GM23248 (cell line): ENCODE data around the gene PEAR1. TPM values are rescaled to one million over a fixed set of nuclear protein-coding genes. Genes with fewer than 3 reads are reported as not detected.

Experiments
- DNase-seq: peaks from one replicate; pipeline ENCODE4 v3.0.0-alpha.2; 2015
- H2AFZ ChIP-seq: fragments of 200-600 bp; sonication (generic); 2 replicates; pipeline ENCODE4 v1.6.1; 2016; ENCODE audit warnings: antibody characterized with exemption
- H3F3A ChIP-seq: fragments of 200-600 bp; sonication (generic); 2 replicates; pipeline ENCODE4 v1.6.1; 2016; ENCODE audit warnings: mild to moderate bottlenecking, antibody characterized with exemption, mixed run types; ENCODE audit not compliant: insufficient read depth
- H3K27ac ChIP-seq: fragments of 200-600 bp; sonication (generic); 2 replicates; pipeline ENCODE4 v1.5.1; 2016; ENCODE audit warnings: mild to moderate bottlenecking
- H3K27me3 ChIP-seq: fragments of 200-600 bp; sonication (generic); replicated peaks from 2 replicates; pipeline ENCODE4 v1.6.1; 2016; ENCODE audit warnings: mild to moderate bottlenecking; ENCODE audit not compliant: insufficient read depth
- H3K36me3 ChIP-seq: fragments of 200-600 bp; sonication (generic); 2 replicates; pipeline ENCODE4 v1.6.1; 2016; ENCODE audit warnings: low read depth, mild to moderate bottlenecking
- H3K4me1 ChIP-seq: fragments of 200-600 bp; sonication (generic); 2 replicates; pipeline ENCODE4 v1.6.1; 2016; ENCODE audit warnings: mild to moderate bottlenecking; ENCODE audit not compliant: insufficient read depth
- H3K4me2 ChIP-seq: fragments of 200-600 bp; sonication (generic); one replicate; pipeline ENCODE4 v1.6.1; 2016; ENCODE audit warnings: mild to moderate bottlenecking; ENCODE audit not compliant: unreplicated experiment
- H3K4me3 ChIP-seq: fragments of 200-600 bp; sonication (generic); 2 replicates; pipeline ENCODE4 v1.5.1; 2016; ENCODE audit warnings: mild to moderate bottlenecking
- H3K79me2 ChIP-seq: fragments of 200-600 bp; sonication (generic); 2 replicates; pipeline ENCODE4 v1.6.1; 2016; ENCODE audit warnings: mild to moderate bottlenecking; ENCODE audit not compliant: insufficient read depth
- H3K9ac ChIP-seq: fragments of 200-600 bp; sonication (generic); 2 replicates; pipeline ENCODE4 v1.6.1; 2016; ENCODE audit warnings: mild to moderate bottlenecking
- H3K9me2 ChIP-seq: fragments of 200-600 bp; sonication (generic); 2 replicates; pipeline ENCODE4 v1.6.1; 2016; ENCODE audit warnings: mixed run types, mild to moderate bottlenecking, moderate library complexity; ENCODE audit not compliant: insufficient read depth
- H3K9me3 ChIP-seq: fragments of 200-600 bp; sonication (generic); one replicate; pipeline ENCODE4 v1.6.1; 2017; ENCODE audit warnings: low read depth
- H4K20me1 ChIP-seq: fragments of 200-600 bp; sonication (generic); 2 replicates; pipeline ENCODE4 v1.6.0; 2016; ENCODE audit not compliant: insufficient read depth
- EZH2 ChIP-seq: fragments of 200-600 bp; sonication (generic); IDR thresholded peaks from 2 replicates; pipeline ENCODE4 v1.6.1; 2018; ENCODE audit warnings: antibody characterized with exemption, mild to moderate bottlenecking; ENCODE audit not compliant: insufficient read depth, poor library complexity, severe bottlenecking
- EZH2phosphoT487 ChIP-seq: fragments of 200-600 bp; sonication (generic); IDR thresholded peaks from 2 replicates; pipeline ENCODE4 v1.6.1; 2018; ENCODE audit warnings: antibody characterized with exemption, moderate library complexity, mild to moderate bottlenecking, low read depth; ENCODE audit not compliant: insufficient read depth
- WGBS, 2 experiments: methylation state at CpG; one replicate each; pipeline ENCODE4 v1.1.6; 2015 to 2017; ENCODE audit warnings: low lambda C conversion rate in 2 of 2, low coverage in 1 of 2; ENCODE audit errors: missing lambda C conversion rate in 2 of 2; 5-methylcytosine and 5-hydroxymethylcytosine counted together
- in situ Hi-C: fragments of 300-500 bp; cut with MboI; formaldehyde crosslinking; loops from 2 replicates; pipeline ENCODE4 v1.15.0; 2020
- polyA plus RNA-seq: library from polyadenylated mRNA; unstranded; fragments of >200 nt; fragmentation: Nextera tagmentation; extraction: Ambion mirVana; gene quantifications from 2 replicates; pipeline ENCODE4 v1.2.1, GENCODE V29; 2016
- total RNA-seq: library from RNA; depleted of rRNA; stranded (reverse); fragments of >200 nt; shearing (Covaris generic); gene quantifications from 2 replicates; pipeline ENCODE4 v1.2.3, GENCODE V29; 2014

The PEAR1 gene
- total and polyA plus RNA-seq, 2 experiments from 2014 or later: 1.2 to 2.2 TPM

DNA sequence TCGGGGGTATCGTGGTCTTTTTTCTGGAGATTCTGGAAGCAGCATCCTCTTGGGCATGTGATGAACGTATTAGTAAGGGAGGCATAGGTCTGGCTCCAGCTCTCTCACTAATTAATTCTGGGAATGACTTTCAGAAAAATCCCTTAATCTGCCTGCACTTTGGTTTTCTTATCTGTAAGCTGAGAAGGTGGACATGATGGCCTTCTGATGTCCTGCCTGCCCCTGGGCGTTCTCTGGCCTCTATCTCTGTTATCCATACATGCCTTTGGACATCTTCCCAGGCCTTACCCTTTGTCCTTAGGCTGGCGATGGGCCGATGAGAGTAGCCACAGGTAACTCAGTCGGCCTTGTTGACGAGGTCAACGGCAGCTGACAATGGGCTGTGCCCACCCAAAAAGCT lies 24.1 kb upstream of the PEAR1 start:
- Histone ChIP-seq H3K9ac (no peak overlapping the region), H3K4me1 (peaks cover 18% of the 10 kb centered on the region), H3K27me3 (no peaks in the 10 kb centered on the region; the same call in 1 of the 2 replicates), H3K9me2 (no peaks in the 10 kb centered on the region), H3K4me3 (no peak overlapping the region), H3K27ac (no peak overlapping the region), H2AFZ (no peak overlapping the region), H4K20me1 (no peaks in the 10 kb centered on the region), H3F3A (peaks cover 20% of the 10 kb centered on the region), H3K4me2 (no peak overlapping the region), H3K79me2 (no peaks in the 10 kb centered on the region), H3K36me3 (no peaks in the 10 kb centered on the region), H3K9me3 (no peaks in the 10 kb centered on the region)
- TF ChIP-seq EZH2 (no peak), EZH2phosphoT487 (no peak)
- no peak for DNase-seq
- in situ Hi-C loops: loop anchor here (5.0 kb wide), 1 partner anchor 152 kb away; no protein-coding TSS in a partner anchor
- 93 to 98% methylated on average over 9 of the region's 9 CpGs for WGBS, 2 experiments

DNA sequence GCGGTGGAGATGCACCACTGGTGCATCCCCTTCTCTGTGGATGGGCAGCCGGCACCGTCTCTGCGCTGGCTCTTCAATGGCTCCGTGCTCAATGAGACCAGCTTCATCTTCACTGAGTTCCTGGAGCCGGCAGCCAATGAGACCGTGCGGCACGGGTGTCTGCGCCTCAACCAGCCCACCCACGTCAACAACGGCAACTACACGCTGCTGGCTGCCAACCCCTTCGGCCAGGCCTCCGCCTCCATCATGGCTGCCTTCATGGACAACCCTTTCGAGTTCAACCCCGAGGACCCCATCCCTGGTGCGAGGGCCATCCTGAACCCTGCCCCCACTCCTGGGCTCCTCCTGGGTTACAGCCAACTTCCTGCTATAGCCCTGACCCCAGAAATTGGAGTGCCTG lies 19.9 kb upstream of the PEAR1 start:
- H3K4me1 ChIP-seq: peaks cover 18% of the 10 kb centered on the region
- no peak overlapping the region for H3K27ac ChIP-seq
- no peak overlapping the region for H2AFZ ChIP-seq
- no peak overlapping the region for H3K4me3 ChIP-seq
- TF ChIP-seq EZH2phosphoT487: no peak
- H4K20me1 ChIP-seq: no peaks in the 10 kb centered on the region
- no peaks in the 10 kb centered on the region for H3K9me3 ChIP-seq
- H3K79me2 ChIP-seq: no peaks in the 10 kb centered on the region
- no peaks in the 10 kb centered on the region for H3K9me2 ChIP-seq
- in situ Hi-C loops: no loop called here
- no peak overlapping the region for H3K4me2 ChIP-seq
- 92 to 96% methylated on average over 18 of the region's 18 CpGs for WGBS, 2 experiments
- no peak overlapping the region for H3K9ac ChIP-seq
- H3K36me3 ChIP-seq: no peaks in the 10 kb centered on the region
- DNase-seq: no peak
- H3F3A ChIP-seq: peaks cover 20% of the 10 kb centered on the region
- 0 out of 2 replicates have a peak, but pooled peaks cover 5% of the 10 kb centered on the region for H3K27me3 ChIP-seq

DNA sequence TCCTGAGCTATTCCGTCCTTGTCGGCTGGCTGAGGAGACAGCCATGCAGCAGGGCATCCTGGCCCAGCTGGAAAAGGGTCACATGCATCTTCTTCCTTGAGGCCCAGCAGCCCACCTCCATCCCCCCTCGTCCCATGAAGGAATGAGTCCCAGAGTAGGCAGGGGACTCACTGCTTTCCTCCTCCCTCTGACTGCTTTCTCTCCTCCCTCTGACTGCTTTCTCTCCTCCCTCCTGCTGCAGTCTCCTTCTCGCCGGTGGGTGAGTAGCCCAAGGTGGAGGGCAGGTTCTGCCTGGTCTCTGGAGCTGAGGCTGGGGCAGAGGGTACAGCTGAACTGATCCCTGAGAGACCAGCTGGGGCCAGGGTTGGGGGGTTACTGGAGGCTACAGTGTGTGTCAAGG lies 19.4 kb upstream of the PEAR1 start:
- Histone ChIP-seq H4K20me1 (no peaks in the 10 kb centered on the region), H3K27me3 (0 out of 2 replicates have a peak, but pooled peaks cover 5% of the 10 kb centered on the region), H3K79me2 (no peaks in the 10 kb centered on the region), H3K9ac (no peak overlapping the region), H3K4me3 (no peak overlapping the region), H3K4me1 (peaks cover 18% of the 10 kb centered on the region), H3K9me2 (no peaks in the 10 kb centered on the region), H3K4me2 (no peak overlapping the region), H3F3A (peaks cover 20% of the 10 kb centered on the region), H3K36me3 (no peaks in the 10 kb centered on the region), H3K9me3 (no peaks in the 10 kb centered on the region), H3K27ac (no peak overlapping the region), H2AFZ (no peak overlapping the region)
- no peak for DNase-seq
- WGBS, 2 experiments: 79 to 91% methylated on average over 5 of the region's 5 CpGs
- in situ Hi-C loops: no loop called here
- TF ChIP-seq EZH2phosphoT487 (no peak), EZH2 (no peak)

DNA sequence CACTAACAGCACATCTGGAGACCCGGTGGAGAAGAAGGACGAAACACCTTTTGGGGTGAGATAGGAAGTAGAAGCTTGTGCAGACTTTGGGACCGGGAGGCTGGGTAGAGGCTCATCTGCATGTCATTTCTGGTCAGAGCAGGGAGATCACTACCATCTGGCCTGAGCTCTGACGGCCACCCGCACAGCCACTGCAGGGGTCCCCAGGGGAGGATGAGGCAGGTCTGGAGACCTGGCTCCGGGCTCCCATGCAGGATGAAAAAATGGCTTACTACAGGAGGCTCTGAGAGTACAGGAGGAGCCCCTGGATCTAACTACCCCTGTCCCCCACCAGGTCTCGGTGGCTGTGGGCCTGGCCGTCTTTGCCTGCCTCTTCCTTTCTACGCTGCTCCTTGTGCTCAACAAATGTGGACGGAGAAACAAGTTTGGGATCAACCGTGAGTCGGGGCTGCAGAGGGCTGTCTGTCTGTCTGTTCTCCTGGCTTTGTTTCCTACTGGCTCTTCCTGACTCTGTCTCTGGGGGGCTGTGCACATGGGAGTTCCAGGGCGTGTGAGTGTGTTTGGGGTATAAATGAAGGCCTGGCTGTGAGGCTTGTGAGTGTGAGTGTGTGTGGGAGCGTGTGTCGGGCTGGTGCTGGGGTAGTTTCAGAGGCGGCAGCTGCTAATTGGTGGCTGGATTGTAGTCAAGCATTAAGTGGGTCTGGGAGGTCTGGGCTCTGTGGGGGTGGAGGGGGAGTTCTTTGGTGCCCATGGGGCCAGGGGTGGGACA lies 18.8 kb upstream of the PEAR1 start:
- no peak overlapping the region for H3K27ac ChIP-seq
- in situ Hi-C loops: no loop called here
- H3K36me3 ChIP-seq: no peaks in the 10 kb centered on the region
- H3F3A ChIP-seq: peaks cover 17% of the 10 kb centered on the region
- 0 out of 2 replicates have a peak, but pooled peaks cover 5% of the 10 kb centered on the region for H3K27me3 ChIP-seq
- H3K9me2 ChIP-seq: no peaks in the 10 kb centered on the region
- H3K4me3 ChIP-seq: no peak overlapping the region
- peaks cover 15% of the 10 kb centered on the region for H3K4me1 ChIP-seq
- no peak overlapping the region for H3K9ac ChIP-seq
- H4K20me1 ChIP-seq: no peaks in the 10 kb centered on the region
- no peak for TF ChIP-seq EZH2
- TF ChIP-seq EZH2phosphoT487: no peak
- H2AFZ ChIP-seq: no peak overlapping the region
- WGBS, 2 experiments: 70 to 71% methylated on average over 15 to 16 of the region's 16 CpGs
- no peaks in the 10 kb centered on the region for H3K9me3 ChIP-seq
- H3K4me2 ChIP-seq: no peak overlapping the region
- no peak for DNase-seq
- no peaks in the 10 kb centered on the region for H3K79me2 ChIP-seq

- no peak for DNase-seq
- Histone ChIP-seq H3K4me2 (no peak overlapping the region), H3K9me3 (no peaks in the 10 kb centered on the region), H3K36me3 (no peaks in the 10 kb centered on the region), H4K20me1 (no peaks in the 10 kb centered on the region), H3K4me1 (peaks cover 10% of the 10 kb centered on the region), H3K27ac (no peak overlapping the region), H3K79me2 (no peaks in the 10 kb centered on the region), H3K9ac (no peak overlapping the region), H3K9me2 (no peaks in the 10 kb centered on the region), H3K27me3 (0 out of 2 replicates have a peak, but pooled peaks cover 5% of the 10 kb centered on the region), H3K4me3 (no peak overlapping the region), H2AFZ (no peak overlapping the region), H3F3A (peaks cover 12% of the 10 kb centered on the region)
- in situ Hi-C loops: no loop called here
- whole genome bisulfite sequencing, 2 experiments: 58 to 59% methylated on average over 4 to 5 of the region's 5 CpGs
- TF ChIP-seq EZH2phosphoT487 (no peak), EZH2 (no peak)
Observed at GRCh38 chr1:156875341-156875615, 18.2 kb upstream of the PEAR1 start.
